ENCODE results near the gene CREB5. TPM values are rescaled to one million over a fixed set of nuclear protein-coding genes. Genes with fewer than 3 reads are reported as not detected.

CREB5 gene
- total RNA-seq, 1 experiment from 2014 or later, result 2.1 TPM

GRCh38 chr7:28701731-28702130, 289.4 kb downstream of the CREB5 start:
- intact Hi-C loops (cut with micrococcal nuclease; ENCODE audit: unreplicated experiment), result no loop called here
- BruUV-seq (replicated peaks), result no TSS peak
- no peak overlapping the region for H3K4me2 ChIP-seq
- TF ChIP-seq EZH2 (IDR thresholded peaks at IDR 0.05; ENCODE audit: low read depth) (no peak), CTCF (conservative IDR thresholded peaks at IDR 0.05) (no peak)
- POLR2A ChIA-PET (ENCODE audit: unreplicated experiment), result no interaction called here
- no peaks in the 10 kb centered on the region for H3K27me3 ChIP-seq (ENCODE audit: insufficient read depth, low read depth)
- no peak overlapping the region for H3K4me3 ChIP-seq
- no peaks in the 10 kb centered on the region for H3K36me3 ChIP-seq (ENCODE audit: low read depth)
- H4K20me1 ChIP-seq (ENCODE audit: insufficient read depth), result no peaks in the 10 kb centered on the region
- CTCF ChIA-PET, result no interaction called here
- DNase-seq, result no peak
- H3F3A ChIP-seq (ENCODE audit: insufficient read depth, low read depth), result no peaks in the 10 kb centered on the region
- no peaks in the 10 kb centered on the region for H3K79me2 ChIP-seq (ENCODE audit: low read depth)
- no peaks in the 10 kb centered on the region for H3K9me3 ChIP-seq (ENCODE audit: insufficient read depth, low read depth)
- H2AFZ ChIP-seq, result no peak overlapping the region
- peaks cover 5% of the 10 kb centered on the region; the same call in 1 of the 2 replicates for H3K4me1 ChIP-seq (replicated peaks; ENCODE audit: insufficient read depth)
- H3K27ac ChIP-seq, result no peak overlapping the region
- no peaks in the 10 kb centered on the region for H3K9me2 ChIP-seq (ENCODE audit: insufficient read depth)

- H3K27ac ChIP-seq, result no peak overlapping the region
- intact Hi-C loops (cut with micrococcal nuclease; ENCODE audit: unreplicated experiment), result no loop called here
- H4K20me1 ChIP-seq (ENCODE audit: insufficient read depth), result no peaks in the 10 kb centered on the region
- no peak overlapping the region for H3K4me3 ChIP-seq
- no peak for DNase-seq
- H3F3A ChIP-seq (ENCODE audit: insufficient read depth, low read depth), result no peaks in the 10 kb centered on the region
- no peaks in the 10 kb centered on the region for H3K9me2 ChIP-seq (ENCODE audit: insufficient read depth)
- H2AFZ ChIP-seq, result no peak overlapping the region
- CTCF ChIA-PET, result no interaction called here
- H3K4me2 ChIP-seq, result no peak overlapping the region
- H3K4me1 ChIP-seq (replicated peaks; ENCODE audit: insufficient read depth), result peaks cover 5% of the 10 kb centered on the region; the same call in 1 of the 2 replicates
- no peaks in the 10 kb centered on the region for H3K79me2 ChIP-seq (ENCODE audit: low read depth)
- no peak for TF ChIP-seq CTCF (conservative IDR thresholded peaks at IDR 0.05)
- TF ChIP-seq EZH2 (IDR thresholded peaks at IDR 0.05; ENCODE audit: low read depth), result no peak
- POLR2A ChIA-PET (ENCODE audit: unreplicated experiment), result no interaction called here
- no TSS peak for BruUV-seq (replicated peaks)
- no peaks in the 10 kb centered on the region for H3K9me3 ChIP-seq (ENCODE audit: insufficient read depth, low read depth)
- H3K36me3 ChIP-seq (ENCODE audit: low read depth), result no peaks in the 10 kb centered on the region
- no peaks in the 10 kb centered on the region for H3K27me3 ChIP-seq (ENCODE audit: insufficient read depth, low read depth)
Measured at GRCh38 chr7:28702171-28702570, 289.9 kb downstream of the CREB5 start.

GRCh38 chr7:28703037-28703765, 290.9 kb downstream of the CREB5 start:
- CTCF ChIA-PET, result interaction anchor here (0.6 kb wide), 1 partner anchor 11 kb away, joined by 4 read pairs; no protein-coding TSS in a partner anchor

More at GRCh38 chr7:28703037-28703765, 290.9 kb downstream of the CREB5 start:
- no peaks in the 10 kb centered on the region for H3K9me3 ChIP-seq (ENCODE audit: insufficient read depth, low read depth)
- H3K4me1 ChIP-seq (replicated peaks; ENCODE audit: insufficient read depth), result peaks cover 5% of the 10 kb centered on the region; the same call in 1 of the 2 replicates
- POLR2A ChIA-PET (ENCODE audit: unreplicated experiment), result no interaction called here
- TF ChIP-seq EZH2 (IDR thresholded peaks at IDR 0.05; ENCODE audit: low read depth), result no peak
- TF ChIP-seq CTCF (conservative IDR thresholded peaks at IDR 0.05), result no peak
- no peak overlapping the region for H2AFZ ChIP-seq
- no TSS peak for BruUV-seq (replicated peaks)
- no peaks in the 10 kb centered on the region for H3F3A ChIP-seq (ENCODE audit: insufficient read depth, low read depth)
- H3K9me2 ChIP-seq (ENCODE audit: insufficient read depth), result no peaks in the 10 kb centered on the region
- H3K4me3 ChIP-seq, result no peak overlapping the region
- no peak for DNase-seq
- no peak overlapping the region for H3K27ac ChIP-seq
- no peak overlapping the region for H3K4me2 ChIP-seq
- no peaks in the 10 kb centered on the region for H3K36me3 ChIP-seq (ENCODE audit: low read depth)
- H3K79me2 ChIP-seq (ENCODE audit: low read depth), result no peaks in the 10 kb centered on the region
- intact Hi-C loops (cut with micrococcal nuclease; ENCODE audit: unreplicated experiment), result no loop called here
- H3K27me3 ChIP-seq (ENCODE audit: insufficient read depth, low read depth), result no peaks in the 10 kb centered on the region
- H4K20me1 ChIP-seq (ENCODE audit: insufficient read depth), result no peaks in the 10 kb centered on the region
